GM19452 (cell line): ENCODE measurements around the gene ERGIC3.

ENCODE experiments used
- ATAC-seq: cut with Tn5 transposase; IDR thresholded peaks from one replicate; pipeline ENCODE4 v1.9.1; 2021; ENCODE audit not compliant: unreplicated experiment

Gene ERGIC3

DNA sequence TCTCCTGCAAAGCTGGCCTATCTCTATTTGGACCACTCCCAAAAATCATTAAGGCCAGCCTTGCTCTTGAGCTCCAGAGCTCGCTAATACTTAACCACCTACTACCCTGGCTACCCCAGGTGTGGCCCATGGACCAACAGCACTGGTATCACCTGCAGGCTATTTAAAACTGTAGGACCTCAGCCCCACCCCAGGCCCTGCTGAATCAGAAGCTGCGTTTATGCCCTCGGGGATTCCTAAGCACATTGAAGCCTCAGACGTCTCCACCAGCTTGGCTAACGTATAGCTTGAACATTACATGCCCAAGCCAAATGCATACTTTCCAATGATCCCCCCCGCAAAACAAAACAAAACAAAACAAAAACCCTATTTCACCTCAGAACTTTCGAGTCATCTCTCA, 54.0 kb downstream of the ERGIC3 start:
- no peak for ATAC-seq

DNA sequence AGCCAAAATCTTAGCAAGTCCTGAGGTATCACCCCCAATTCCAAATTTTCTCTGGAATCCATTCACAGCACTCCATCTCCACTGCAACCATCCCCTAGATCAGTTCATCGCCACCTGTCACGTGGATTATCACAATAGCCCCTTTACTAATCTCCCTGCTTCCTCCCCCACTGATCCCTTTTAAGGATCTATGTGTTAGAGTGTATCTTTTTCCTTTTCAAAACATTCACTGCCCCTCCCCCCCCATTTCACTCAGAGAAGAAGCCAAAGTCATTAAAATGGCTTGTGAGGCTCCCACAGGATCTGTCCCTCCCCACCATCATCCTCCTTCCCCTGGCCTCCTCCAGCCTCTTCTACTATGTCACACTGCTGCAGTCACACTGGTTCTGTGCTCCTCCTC, 55.3 kb downstream of the ERGIC3 start:
- ATAC-seq: no peak

DNA sequence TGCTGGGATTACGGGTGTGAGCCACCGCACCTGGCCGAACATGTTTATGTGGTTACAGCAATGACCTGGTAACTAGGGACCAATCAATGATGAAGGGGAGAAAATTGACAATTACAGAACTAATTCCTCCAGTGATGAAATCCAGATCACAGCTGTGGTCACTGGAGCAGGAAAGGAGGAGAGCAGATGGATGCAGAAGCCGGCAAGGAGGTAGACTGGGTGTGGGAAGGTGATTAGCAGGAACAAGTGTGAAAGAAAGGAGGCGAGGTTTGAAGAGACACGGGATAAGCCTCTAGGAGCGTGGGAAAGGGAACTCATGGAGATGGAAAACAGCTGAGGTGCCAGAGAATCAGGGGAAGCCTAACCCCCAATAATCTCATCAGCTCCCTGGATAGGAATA, 56.6 kb downstream of the ERGIC3 start:
- ATAC-seq: no peak

DNA sequence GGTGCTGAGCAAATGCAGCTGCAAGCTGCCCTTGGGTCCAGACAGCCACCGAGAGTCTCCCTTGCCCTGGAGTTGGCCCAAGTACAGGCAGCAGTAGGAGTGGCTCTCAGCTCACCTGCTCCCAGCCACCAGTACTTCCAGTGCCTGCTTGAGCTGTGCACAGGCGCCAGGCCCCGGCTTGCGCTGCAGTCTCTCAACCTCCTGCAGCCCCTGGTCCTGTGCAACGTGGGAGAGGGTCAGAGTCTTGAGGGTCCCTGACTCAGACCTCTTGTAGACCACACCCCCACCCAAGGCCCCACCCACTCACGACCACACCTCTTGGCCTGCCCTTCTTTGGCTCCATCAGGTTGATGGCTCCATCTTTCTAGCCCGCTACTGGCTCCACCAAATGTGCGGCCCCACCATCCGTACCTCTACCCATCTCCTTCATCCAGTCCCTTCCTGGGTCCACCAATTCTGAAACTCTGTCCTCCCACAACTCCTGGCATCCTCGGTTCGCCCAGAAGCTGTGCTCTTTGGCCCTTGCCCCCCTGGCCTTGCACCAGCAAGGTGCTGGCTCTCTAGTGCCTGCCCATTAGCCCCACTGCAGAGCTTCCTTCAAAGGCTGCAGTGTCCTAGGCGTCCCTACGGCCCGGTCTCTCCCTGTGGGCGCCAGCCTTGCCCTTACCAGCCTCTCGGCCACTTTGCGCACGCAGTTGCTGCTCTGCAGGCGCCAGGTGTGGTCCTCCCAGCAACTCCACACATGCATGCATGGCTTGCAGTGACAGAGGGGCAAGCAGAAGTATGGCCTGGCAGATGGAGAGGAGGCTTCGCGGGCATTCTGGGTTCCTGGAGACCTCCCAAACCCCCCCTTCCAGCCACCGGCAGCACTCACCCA, 57.3 kb downstream of the ERGIC3 start:
- ATAC-seq: no peak

DNA sequence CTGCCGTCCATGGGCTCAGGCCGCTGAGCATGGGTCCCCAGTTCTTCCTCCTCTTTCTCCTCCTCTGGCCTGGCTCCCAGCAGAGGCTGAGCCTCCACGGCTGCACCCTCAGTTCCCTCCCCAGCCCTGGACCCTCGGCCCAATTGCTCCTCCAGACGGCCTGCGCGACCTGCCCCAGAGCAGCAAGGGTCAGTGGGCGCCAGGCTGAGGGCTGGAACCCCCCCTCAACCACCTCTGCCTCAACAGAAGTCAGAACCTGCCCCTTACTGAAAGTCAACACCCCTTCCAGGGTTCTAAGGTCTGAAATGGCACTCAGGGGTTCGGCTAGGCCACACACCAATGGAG, 57.9 kb downstream of the ERGIC3 start:
- ATAC-seq: no peak

DNA sequence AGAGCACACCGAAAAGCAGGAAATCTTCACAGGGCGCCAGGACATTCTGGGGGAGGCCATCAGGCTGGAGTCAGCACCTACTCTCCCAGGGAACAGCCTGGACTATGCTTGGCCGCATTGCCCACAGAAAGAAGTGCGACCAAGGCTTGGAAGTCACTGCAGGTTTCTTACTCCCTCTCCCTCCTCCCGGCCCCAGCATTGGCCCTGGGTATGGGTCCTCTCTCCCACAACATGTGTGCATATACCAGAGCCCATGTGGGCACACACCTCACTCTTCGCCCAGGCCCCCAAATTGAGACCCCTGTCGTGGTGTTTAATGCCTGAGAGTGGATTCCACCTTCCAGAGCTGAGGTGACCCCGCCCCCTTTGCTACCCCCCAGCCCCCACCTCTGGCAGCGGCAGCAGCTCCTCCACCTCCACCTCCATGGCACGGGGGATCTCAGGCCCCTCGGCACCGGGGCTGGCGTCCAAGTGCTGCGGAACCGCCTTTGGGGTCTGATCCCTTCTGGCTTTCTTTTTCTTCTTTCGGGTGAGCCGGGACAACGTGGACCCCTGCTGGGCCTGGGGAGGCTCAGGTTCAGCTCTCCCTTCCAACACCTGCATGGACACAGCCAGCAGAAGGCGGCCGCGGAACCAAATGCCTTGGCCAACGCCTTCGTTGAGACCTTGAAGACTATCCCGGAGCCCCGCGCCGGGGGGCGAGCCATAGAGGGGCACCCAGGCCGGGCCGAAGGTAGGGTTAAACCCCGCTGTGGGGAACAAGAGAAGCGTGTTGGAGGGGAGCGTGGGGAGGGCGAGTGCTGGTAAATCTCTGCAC, 58.5 kb downstream of the ERGIC3 start:
- no peak for ATAC-seq

DNA sequence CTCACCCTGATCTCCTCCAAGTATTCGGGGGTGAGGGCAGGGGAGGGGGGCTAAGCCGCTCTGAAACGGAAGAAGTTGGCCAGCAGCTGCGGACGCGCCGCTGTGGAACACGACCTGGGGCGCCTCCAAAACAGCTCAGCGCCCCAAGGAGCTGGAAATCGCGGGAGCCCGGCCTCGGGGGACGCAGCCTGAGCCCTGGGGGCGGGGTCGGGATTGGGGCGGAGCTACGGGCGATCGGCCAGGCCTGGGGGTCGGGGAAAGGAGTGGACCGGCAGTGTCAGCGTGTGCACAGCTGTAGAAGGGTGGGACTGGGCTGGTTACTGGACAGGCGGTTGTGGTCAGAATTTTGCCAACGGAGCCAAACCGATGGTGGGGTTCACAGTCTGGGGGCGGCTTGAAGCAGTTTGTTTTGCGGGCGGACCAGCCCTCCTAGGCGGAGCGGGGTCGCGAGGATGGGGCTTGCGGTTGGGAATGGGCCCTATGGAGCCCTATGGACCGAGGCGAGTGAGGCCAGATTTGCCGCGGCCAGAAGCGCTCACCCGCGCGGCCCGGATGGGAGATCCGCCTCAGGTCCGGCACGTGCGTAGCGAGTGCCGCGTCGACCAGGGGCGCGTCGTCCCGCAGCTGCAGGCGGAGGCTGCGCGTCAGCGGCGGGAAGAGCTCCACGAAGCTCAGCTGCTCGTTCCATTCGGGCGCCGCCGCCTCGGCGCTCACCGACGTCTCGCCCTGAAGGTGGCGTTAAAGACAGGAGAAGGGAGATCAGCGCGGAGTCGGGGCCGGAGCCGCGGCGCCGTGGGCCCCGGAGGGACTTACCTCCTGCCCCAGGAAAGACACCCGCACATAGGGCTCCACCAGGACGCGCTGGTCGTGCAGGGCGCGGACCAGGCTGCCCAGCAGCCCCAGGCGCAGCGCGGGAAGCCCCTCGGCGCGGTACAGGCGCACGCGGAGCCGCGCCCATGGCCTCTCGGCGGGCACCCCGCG, 59.4 kb downstream of the ERGIC3 start:
- ATAC-seq: no peak

DNA sequence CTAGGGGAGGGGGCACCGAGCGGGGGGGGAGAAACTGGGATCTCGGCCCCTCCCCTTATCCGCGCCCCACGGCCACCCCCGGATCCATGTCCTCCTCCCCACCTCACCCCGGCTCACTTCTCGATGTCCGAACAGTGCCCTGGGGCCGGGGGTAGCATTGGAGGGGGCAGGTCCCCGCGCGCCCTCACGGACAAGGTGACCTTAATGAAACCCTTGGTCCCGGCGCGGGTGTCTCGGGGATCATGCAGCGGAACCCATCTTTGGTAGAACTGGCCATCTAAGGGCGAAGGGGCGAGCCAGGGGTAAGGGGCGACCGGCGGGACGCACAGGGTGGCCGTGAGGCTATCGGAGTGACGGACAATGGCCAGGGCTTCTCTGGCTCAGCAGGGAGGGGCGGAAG, 60.1 kb downstream of the ERGIC3 start:
- ATAC-seq: no peak

DNA sequence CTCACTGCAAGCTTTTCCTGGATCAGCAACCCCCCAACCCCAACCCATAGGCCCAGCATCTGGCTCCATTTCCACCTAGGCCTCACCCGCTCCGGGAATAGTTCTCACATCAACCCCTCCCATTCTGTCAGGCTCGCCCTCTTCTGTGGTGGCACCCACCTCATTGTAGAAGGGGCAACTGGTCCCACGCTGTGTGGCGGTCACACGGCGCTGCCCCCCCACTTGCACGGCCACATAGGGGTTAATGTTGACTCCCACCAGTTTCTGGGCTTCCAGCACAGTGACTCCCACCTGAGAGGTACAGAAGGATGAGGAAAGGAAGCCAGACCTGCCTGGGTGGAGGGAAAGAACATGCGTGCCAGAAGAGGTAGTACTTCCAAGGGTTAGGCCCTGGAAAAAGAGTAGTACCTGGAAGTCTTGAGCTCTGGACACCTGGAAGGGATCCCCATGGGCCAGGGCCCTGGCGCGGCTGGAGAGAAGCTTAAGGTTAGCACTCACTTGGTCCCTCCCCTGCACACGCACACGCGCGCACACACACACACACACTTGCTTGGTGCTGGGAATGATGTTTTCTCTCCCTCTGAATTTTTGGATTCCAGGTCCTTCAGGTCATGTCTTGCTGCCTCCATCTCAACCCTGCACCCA, 61.1 kb downstream of the ERGIC3 start:
- no peak for ATAC-seq

DNA sequence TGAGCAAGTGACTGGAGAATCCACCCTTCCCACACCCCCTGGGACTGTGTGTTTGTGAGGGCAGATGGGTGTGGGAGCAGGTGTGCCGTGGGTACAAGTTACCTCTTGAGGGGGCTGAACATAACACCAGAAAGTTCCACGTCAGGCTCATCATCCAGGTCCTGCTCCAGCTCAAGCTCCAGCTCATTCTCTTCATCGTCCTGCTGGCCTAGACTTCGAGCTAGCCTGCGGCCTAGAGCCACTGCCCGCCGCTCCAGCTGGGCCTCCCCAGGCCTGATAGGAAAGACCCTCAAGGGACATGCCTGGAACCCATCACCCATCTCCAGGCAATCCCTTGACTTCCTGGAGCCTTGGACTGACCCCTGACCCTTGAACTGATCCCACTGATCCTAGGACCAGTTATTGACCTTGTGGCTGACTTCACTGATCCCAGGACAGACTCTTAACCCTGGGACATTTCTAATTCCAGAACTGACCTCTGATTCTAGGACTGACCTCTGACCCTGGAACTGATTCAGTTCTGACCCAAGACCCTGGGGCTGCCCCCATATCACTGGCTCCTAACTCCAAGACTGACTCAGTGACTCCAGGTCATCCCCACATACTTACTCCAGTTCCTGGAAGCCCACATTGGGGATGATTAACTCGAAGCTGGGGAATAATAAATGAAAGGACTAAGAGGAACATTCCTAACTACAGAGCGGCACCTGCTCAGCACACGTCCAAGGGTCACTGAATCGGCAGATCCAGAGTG, 62.0 kb downstream of the ERGIC3 start:
- ATAC-seq: no peak

DNA sequence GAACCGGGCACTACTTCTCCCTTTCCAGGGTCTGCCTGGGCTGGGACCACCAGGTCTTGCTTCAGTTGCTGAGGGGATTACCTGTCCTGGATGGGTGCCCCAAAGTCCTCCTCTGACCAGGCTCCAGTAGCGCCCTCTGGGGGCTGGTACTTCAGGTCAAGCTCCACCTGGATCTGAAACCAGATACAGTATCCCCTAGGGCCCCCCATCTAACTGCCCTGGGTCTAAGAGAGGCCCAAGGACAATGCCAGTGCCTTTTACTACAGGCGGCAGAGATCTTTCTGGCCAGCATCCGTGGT, 62.5 kb downstream of the ERGIC3 start:
- no peak for ATAC-seq

DNA sequence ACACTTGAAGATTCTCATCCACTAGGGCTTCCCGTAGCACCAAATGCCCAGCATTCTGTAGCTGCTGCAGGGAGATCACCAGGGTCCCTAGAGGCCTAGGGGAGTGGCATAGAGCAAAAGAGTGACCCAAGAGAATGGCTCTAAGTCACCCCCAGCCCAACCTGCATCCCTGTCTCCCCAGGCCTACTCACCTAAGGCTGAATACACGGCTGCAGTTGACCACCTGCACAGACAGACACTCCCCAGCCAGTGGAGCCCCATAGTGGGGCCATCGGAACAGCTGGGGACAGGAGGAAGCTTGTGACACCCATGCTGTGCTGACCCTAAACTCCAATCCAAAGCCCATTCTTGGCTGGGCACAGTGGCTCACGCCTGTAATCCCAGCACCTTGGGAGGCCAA, 64.2 kb downstream of the ERGIC3 start:
- ATAC-seq: no peak
